Endothelial cell of umbilical vein (primary cell): ENCODE data around the gene SUMF1.

ENCODE experiments used
- CTCF ChIP-seq, 2 donors: IDR thresholded peaks; 1 replicate in 1 of 2; 2 replicates in 1 of 2; pipeline ENCODE4 v1.5.1; 2011; ENCODE audit warnings: low read length in 2 of 2, mild to moderate bottlenecking in 2 of 2, moderate library complexity in 2 of 2, control low read depth in 1 of 2, inconsistent platforms in 1 of 2, low read depth in 1 of 2; ENCODE audit not compliant: insufficient read depth in 1 of 2; ENCODE audit errors: extremely low read depth in 1 of 2
- EZH2 ChIP-seq: IDR thresholded peaks from 2 replicates; pipeline ENCODE4 v1.6.1; 2012; ENCODE audit warnings: borderline replicate concordance, low read depth, mild to moderate bottlenecking, moderate library complexity, low read length, inconsistent platforms; ENCODE audit not compliant: severe bottlenecking
- FOS ChIP-seq: IDR thresholded peaks from 2 replicates; pipeline ENCODE4 v1.6.1; 2011; ENCODE audit warnings: mild to moderate bottlenecking, low read length, moderate library complexity, borderline replicate concordance; ENCODE audit not compliant: insufficient read depth
- JUN ChIP-seq: IDR thresholded peaks from 2 replicates; pipeline ENCODE4 v1.6.1; 2011; ENCODE audit warnings: borderline replicate concordance, low read depth; ENCODE audit not compliant: insufficient read length, insufficient read depth
- MAX ChIP-seq: IDR thresholded peaks from 2 replicates; pipeline ENCODE4 v1.6.1; 2011; ENCODE audit not compliant: insufficient read depth, insufficient read length
- MYC ChIP-seq: IDR thresholded peaks from one replicate; pipeline ENCODE4 v1.6.1; 2011; ENCODE audit warnings: mild to moderate bottlenecking, low read depth, low read length
- POLR2A ChIP-seq: IDR thresholded peaks from 2 replicates; pipeline ENCODE4 v1.6.1; 2012; ENCODE audit warnings: low read depth, mild to moderate bottlenecking, control low read depth, low read length
- POLR2AphosphoS5 ChIP-seq: IDR thresholded peaks from 2 replicates; pipeline ENCODE4 v1.6.1; 2012; ENCODE audit warnings: low read depth, mild to moderate bottlenecking, control low read depth, low read length, moderate library complexity; ENCODE audit not compliant: insufficient read depth

- no peak for TF ChIP-seq MAX
- TF ChIP-seq CTCF (IDR thresholded peaks at IDR 0.05; ENCODE audit: extremely low read depth in 1 of 2, insufficient read depth in 1 of 2, low read depth in 1 of 2, low read length in 2 of 2), result no peak
- no peak for TF ChIP-seq POLR2A
- no peak for TF ChIP-seq EZH2
- TF ChIP-seq MYC, result no peak
- TF ChIP-seq FOS, result no peak
- TF ChIP-seq POLR2AphosphoS5, result no peak
- no peak for TF ChIP-seq JUN
These were observed 28.8 kb downstream of the SUMF1 start for GRCh38 chr3:4438296-4438695.
